Activated naive CD8-positive, alpha-beta T cell treated with anti-CD3 and anti-CD28 coated beads, Interleukin-2, amount 50 U/mL, for 24 hours (primary cell): ENCODE data around the gene GBA3.

ENCODE experiments used
- ATAC-seq: fragments of 150-1000 bp; cut with Tn5 transposase; one replicate; pipeline ENCODE4 v1.10.0; 2021
- DNase-seq: peaks from one replicate; pipeline ENCODE4 v3.0.0; 2021
- H3K27ac Mint-ChIP-seq: one replicate; pipeline ENCODE4 v1.8.0; 2021; ENCODE audit warnings: mild to moderate bottlenecking, mixed read lengths
- H3K27me3 Mint-ChIP-seq: one replicate; pipeline ENCODE4 v1.8.0; 2021; ENCODE audit warnings: mixed read lengths
- H3K36me3 Mint-ChIP-seq: one replicate; pipeline ENCODE4 v1.8.0; 2021; ENCODE audit warnings: low read depth, mixed read lengths
- H3K4me1 Mint-ChIP-seq: one replicate; pipeline ENCODE4 v1.8.0; 2021; ENCODE audit warnings: mixed read lengths
- H3K4me3 Mint-ChIP-seq: one replicate; pipeline ENCODE4 v1.8.0; 2021; ENCODE audit warnings: mild to moderate bottlenecking, moderate library complexity, mixed read lengths
- H3K9me3 Mint-ChIP-seq: one replicate; pipeline ENCODE4 v1.8.0; 2021; ENCODE audit warnings: mixed read lengths

GBA3 gene

DNA sequence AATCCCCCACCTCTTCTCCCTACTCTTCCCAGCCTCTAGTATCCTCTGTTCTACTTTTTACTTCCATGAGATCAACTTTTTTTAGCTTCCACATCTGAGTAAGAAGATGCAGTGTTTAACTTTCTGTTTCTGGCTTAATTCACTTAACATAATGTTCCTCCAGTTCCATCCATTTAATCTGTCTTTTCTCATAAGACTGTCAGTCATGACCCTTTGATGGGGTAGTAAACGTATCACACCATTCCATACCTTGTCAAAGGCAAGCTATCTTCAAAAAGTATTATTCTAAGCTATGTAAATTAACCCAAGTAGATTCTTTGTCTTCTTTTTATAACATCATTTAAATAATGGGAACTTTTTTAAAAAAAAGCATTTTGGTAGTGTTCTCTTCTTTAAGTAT lies 15.0 kb upstream of the GBA3 start:
- H3K4me3 Mint-ChIP-seq = no peak overlapping the region
- peaks cover 42% of the 10 kb centered on the region for H3K4me1 Mint-ChIP-seq

DNA sequence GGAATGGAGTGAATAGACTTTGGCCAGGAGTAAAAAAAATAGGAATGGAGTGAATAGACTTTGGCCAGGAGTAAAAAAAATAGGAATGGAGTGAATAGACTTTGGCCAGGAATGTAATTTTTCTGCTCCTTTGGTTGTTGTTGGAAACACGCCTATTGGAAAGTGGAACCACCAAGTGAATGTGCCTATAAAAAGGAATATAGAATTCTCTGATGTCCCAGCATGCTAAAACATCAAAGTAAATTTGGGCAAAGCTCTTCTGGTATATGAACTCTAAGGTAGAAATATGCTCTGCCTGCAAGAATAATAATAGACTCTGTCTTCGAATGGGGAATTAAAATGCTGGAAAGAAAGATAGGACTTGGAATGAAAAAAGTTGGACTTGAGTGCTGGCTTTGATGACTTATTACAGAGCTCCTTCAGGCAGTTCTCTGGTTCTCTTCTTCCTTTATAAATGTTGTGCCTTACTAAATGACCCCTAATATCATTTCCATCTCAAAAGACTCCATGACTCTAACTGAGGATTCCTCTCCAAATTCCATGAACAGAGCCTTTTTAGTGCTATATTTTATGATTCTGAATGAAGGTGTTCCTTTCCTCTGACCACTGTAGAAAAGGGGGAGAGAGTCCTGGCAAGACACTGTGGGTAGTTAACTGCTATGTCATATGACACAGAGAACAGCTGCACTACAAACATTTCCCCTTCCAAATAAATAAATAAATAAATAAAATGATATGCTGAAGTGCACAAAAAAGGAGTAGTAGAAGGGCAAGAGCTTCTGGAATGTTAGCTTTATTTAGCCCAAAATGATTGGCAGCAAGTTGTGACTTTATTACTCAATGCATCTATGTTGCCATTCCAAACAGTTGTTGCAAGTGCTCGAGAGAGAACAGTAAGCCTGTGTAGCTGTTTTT lies 13.5 kb upstream of the GBA3 start:
- peaks cover 34% of the 10 kb centered on the region for H3K4me1 Mint-ChIP-seq
- ATAC-seq (no peak), DNase-seq (no peak)
- no peaks in the 10 kb centered on the region for H3K9me3 Mint-ChIP-seq
- H3K27ac Mint-ChIP-seq = no peak overlapping the region
- no peaks in the 10 kb centered on the region for H3K36me3 Mint-ChIP-seq
- no peaks in the 10 kb centered on the region for H3K27me3 Mint-ChIP-seq
- H3K4me3 Mint-ChIP-seq = no peak overlapping the region

More for the DNA sequence above, 15.0 kb upstream of the GBA3 start:
- DNase-seq (no peak), ATAC-seq (no peak)
- Mint-ChIP-seq H3K27me3 (no peaks in the 10 kb centered on the region), H3K27ac (no peak overlapping the region), H3K9me3 (no peaks in the 10 kb centered on the region), H3K36me3 (no peaks in the 10 kb centered on the region)

DNA sequence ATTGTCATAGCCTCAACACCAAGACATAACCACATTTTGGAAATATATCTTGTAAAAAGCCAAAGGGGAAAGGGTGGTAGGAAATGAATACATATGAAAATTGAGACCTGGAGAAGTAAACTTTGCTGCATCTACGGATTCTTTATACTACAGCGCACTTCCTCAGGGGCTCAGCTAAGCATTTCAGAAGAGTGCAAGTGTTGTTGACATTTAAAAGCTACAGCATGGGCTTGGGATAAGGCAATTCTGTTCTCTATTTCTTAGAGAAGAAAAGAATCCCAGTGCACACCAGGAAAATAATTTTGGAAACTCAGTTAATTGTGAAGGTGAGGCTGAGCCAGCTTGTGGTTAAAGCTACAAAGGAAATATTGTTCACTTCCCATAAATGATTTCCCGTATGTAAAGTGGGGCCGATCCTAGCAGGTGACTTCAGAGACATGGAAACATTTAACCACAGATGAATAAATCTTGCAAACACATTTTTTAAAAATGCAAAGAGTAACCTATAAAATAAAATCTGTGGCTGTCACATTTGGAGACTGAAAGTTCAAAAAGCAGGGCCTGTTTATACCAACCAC lies 12.6 kb upstream of the GBA3 start:
- no peak for DNase-seq
- no peaks in the 10 kb centered on the region for H3K36me3 Mint-ChIP-seq
- H3K4me3 Mint-ChIP-seq = no peak overlapping the region
- no peak overlapping the region for H3K27ac Mint-ChIP-seq
- ATAC-seq = no peak
- H3K4me1 Mint-ChIP-seq = peaks cover 30% of the 10 kb centered on the region
- H3K9me3 Mint-ChIP-seq = no peaks in the 10 kb centered on the region
- no peaks in the 10 kb centered on the region for H3K27me3 Mint-ChIP-seq

DNA sequence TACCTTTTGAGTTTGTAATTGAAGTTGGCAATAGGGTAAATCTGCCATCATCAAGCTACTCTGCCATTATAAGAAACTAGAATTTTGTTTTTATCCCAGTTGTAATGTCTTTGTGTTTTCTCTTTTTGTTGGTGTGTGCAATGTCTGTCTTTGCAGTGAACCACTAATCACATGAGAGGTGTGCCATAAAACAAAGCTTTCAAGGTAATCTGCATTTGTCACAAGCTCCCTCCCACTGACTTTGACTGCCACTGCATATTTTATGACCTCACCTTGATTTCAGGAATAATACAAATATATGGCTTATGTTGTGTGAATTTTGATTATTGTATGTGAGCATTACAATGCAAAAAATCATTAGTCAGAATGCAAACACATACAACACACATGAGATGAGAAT lies 9.0 kb upstream of the GBA3 start:
- Mint-ChIP-seq H3K27me3 (no peaks in the 10 kb centered on the region), H3K36me3 (no peaks in the 10 kb centered on the region), H3K9me3 (no peaks in the 10 kb centered on the region), H3K4me3 (no peak overlapping the region), H3K27ac (no peak overlapping the region), H3K4me1 (peaks cover 10% of the 10 kb centered on the region)
- ATAC-seq = no peak
- no peak for DNase-seq

DNA sequence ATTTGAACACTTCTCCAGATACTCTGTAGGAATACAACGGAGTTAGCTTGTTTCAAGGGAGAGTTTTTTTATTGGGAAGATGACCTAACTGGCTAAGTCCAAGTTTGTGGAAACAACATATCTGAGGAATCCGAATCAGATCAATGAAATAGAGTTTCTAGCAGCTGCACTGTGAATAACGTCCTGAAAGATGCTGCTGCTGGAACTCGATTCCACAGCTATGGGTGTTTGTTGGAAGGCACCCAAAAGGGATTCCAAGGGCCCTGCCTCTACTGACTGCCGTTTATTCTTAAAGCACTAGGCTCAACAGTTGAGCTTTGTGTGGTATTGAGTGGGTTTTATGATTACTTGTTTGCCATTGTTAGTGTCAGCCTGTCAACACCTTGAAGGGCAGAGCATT lies 6.6 kb upstream of the GBA3 start:
- peaks cover 5% of the 10 kb centered on the region for H3K4me1 Mint-ChIP-seq
- no peak for ATAC-seq
- H3K27me3 Mint-ChIP-seq = no peaks in the 10 kb centered on the region
- H3K4me3 Mint-ChIP-seq = no peak overlapping the region
- H3K27ac Mint-ChIP-seq = no peak overlapping the region
- no peak for DNase-seq
- H3K9me3 Mint-ChIP-seq = no peaks in the 10 kb centered on the region
- no peaks in the 10 kb centered on the region for H3K36me3 Mint-ChIP-seq

DNA sequence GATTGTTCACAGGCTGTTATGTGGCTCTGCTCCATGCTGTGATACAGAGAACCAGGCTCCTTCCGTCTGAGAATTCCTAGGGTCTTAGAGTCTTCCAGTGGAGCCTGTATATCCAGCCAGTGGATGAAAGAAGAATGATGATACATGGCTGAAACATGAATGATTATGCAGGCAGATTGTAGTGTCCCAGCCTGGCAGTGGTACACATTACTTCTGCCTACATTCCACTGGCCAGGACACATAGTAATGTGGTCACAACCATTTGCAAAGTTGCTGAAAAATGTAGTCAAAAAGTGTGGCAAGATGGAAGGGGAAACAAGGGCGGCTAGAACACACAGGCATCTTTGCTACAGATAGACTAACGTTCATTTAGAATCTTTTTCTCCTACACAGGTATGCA lies 4.5 kb upstream of the GBA3 start:
- no peak overlapping the region for H3K27ac Mint-ChIP-seq
- H3K27me3 Mint-ChIP-seq = no peaks in the 10 kb centered on the region
- DNase-seq (no peak), ATAC-seq (no peak)
- no peak overlapping the region for H3K4me3 Mint-ChIP-seq
- H3K9me3 Mint-ChIP-seq = no peaks in the 10 kb centered on the region
- H3K4me1 Mint-ChIP-seq = peaks cover 5% of the 10 kb centered on the region
- H3K36me3 Mint-ChIP-seq = no peaks in the 10 kb centered on the region

DNA sequence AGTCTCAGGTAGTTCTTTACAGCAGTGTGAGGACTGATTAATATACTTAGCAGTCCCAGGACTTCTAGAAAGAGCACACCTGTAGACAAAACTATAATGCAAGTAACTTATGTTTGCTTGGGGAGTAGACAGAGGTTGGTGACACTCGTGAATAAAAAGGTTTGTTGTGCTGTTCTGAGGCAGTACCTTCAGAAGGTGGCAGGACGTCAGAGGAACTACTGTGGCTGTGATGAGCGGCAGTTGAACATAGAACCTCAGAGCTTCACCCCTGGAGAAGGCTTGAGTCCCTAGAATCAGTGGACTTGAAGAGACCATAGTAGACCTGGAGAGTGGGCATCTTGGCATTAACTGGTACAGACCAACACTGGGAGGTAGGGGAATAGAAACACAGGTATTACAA lies 3.3 kb upstream of the GBA3 start:
- Mint-ChIP-seq H3K4me3 (no peak overlapping the region), H3K9me3 (no peaks in the 10 kb centered on the region)

DNA sequence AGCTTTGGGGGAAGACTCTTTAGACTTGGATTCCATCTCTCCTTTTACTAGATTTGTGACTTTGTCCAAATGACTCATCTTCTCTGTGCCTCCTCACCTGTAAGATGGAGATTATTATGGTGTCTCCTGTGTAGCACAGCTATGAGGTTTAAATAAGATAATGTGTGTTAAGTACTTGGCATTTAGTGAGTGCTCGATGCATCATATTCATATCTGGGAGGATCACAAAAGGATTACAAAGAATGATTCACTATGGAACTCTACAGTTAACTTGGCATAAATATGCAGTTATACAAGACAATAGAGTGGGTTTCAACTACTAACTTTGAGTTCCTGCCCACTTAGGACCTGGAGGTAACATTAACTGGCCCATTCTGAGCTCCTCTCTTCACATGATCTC lies 2.3 kb downstream of the GBA3 start:
- H3K27ac Mint-ChIP-seq = no peak overlapping the region
- H3K36me3 Mint-ChIP-seq = no peaks in the 10 kb centered on the region
- DNase-seq = no peak
- no peak for ATAC-seq
- H3K9me3 Mint-ChIP-seq = peaks cover 3% of the 10 kb centered on the region
- H3K4me1 Mint-ChIP-seq = no peaks in the 10 kb centered on the region
- H3K4me3 Mint-ChIP-seq = no peak overlapping the region
- H3K27me3 Mint-ChIP-seq = no peaks in the 10 kb centered on the region

More for the DNA sequence above, 3.3 kb upstream of the GBA3 start:
- H3K4me1 Mint-ChIP-seq = peaks cover 5% of the 10 kb centered on the region
- no peak overlapping the region for H3K27ac Mint-ChIP-seq
- H3K27me3 Mint-ChIP-seq = no peaks in the 10 kb centered on the region
- ATAC-seq (no peak), DNase-seq (no peak)
- H3K36me3 Mint-ChIP-seq = no peaks in the 10 kb centered on the region

DNA sequence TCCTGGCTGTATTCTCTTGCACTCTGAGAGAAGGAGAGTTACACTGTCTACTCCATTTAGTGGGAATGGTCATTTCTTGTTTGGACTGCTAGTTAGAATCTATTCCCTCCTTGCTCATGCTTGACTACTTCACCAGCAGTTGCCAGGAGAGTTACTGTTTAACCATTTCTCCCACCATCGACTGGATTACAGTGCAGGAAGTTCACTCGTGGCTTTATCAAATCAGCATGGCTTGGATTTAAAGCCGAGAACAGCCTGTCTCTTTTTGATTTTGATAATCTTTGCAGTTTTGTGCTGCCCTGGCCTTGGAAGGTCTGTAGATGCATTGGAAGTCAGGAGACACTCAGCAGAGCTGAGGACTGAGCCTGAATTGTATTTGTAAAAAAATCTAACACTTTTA lies 3.2 kb downstream of the GBA3 start:
- Mint-ChIP-seq H3K27me3 (no peaks in the 10 kb centered on the region), H3K4me3 (no peak overlapping the region), H3K36me3 (no peaks in the 10 kb centered on the region), H3K4me1 (no peaks in the 10 kb centered on the region), H3K9me3 (peaks cover 12% of the 10 kb centered on the region), H3K27ac (no peak overlapping the region)
- DNase-seq = no peak
- ATAC-seq = no peak

DNA sequence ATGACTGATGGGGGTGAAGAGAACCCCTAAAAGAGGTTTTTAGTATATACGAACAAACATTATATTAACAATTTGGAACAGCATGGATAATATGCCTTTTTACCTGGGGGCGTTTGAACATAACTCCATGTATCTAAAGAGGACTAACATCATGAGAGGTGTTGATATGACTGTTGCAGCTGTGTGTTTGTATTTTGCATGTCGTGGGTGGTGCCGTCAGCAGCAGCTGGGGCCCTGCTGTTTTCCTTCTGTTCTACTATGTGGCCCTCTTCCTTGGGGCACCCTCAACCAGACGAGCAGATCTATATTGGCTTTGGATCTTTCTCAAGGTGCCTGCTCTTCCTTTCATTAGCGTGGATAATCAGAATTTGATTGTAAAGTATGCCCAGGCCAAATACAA lies 11.2 kb downstream of the GBA3 start:
- Mint-ChIP-seq H3K27ac (no peak overlapping the region), H3K36me3 (no peaks in the 10 kb centered on the region), H3K4me1 (peaks cover 2% of the 10 kb centered on the region), H3K27me3 (peaks cover 2% of the 10 kb centered on the region), H3K9me3 (peaks cover 18% of the 10 kb centered on the region), H3K4me3 (no peak overlapping the region)
- ATAC-seq (no peak), DNase-seq (no peak)

DNA sequence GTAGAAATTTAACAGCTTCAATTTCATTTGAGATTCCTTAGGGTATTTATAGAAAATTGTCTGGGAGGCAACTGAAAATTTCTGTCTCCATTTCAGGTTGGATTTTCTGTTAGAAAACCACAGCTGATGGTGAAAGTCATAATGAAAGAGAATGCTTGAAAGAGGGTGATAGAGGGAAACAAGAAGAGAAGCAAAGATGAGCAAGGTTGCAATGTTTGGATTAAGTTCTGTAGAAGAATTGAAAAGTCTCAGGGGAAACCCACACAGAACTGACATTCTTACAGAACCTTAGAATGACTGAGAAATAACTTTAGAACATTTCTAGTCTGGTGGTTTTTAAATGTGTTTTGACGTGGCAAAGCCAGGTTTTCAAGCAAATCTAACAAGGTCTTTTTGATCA lies 14.7 kb downstream of the GBA3 start:
- Mint-ChIP-seq H3K27me3 (peaks cover 4% of the 10 kb centered on the region), H3K27ac (no peak overlapping the region), H3K4me3 (no peak overlapping the region), H3K9me3 (no peaks in the 10 kb centered on the region), H3K36me3 (no peaks in the 10 kb centered on the region), H3K4me1 (peaks cover 2% of the 10 kb centered on the region)
- DNase-seq (no peak), ATAC-seq (no peak)

DNA sequence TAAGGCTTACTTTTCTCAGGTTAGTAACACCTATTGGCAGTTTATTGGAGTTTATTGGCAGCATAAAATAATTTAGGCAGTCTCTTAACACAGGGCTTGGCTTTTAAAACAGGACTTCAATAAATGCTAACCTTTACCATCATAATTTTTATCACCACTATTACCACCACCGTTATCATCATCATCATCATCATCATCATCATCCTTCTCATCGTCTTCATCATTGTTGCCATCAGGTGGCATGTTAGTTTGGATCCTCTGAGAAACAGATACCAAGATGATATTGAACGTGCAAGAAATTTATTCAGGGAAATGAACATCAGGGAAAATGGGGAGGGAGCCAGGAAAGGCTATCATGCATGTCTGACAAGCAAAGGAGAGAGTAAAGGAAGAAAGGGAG lies 16.2 kb downstream of the GBA3 start:
- Mint-ChIP-seq H3K36me3 (no peaks in the 10 kb centered on the region), H3K4me1 (peaks cover 2% of the 10 kb centered on the region), H3K4me3 (no peak overlapping the region), H3K27ac (no peak overlapping the region), H3K9me3 (no peaks in the 10 kb centered on the region), H3K27me3 (peaks cover 4% of the 10 kb centered on the region)
- ATAC-seq = no peak
- DNase-seq = no peak

DNA sequence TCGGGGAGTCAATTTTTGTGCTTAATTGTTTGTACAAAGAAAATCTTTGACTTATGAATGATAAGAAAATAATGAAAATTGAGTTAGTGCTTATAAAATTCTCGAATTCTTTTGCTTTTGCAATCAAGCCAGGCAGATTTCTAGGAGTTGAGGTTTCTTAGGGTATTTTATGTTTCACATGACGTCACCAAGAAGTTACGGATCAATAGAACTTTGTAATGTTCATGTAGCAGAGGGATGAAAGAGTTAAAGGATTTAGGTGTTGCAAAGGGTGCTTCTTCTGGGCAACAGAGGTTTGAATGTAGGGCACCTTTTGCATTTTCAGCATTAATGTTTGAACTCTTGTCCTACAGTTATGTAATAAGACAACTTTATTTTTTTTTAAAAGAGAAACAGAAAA lies 19.4 kb downstream of the GBA3 start:
- H3K4me1 Mint-ChIP-seq = peaks cover 2% of the 10 kb centered on the region
- no peak overlapping the region for H3K27ac Mint-ChIP-seq
- no peak overlapping the region for H3K4me3 Mint-ChIP-seq
- H3K9me3 Mint-ChIP-seq = peaks cover 4% of the 10 kb centered on the region
- DNase-seq (no peak), ATAC-seq (no peak)
- peaks cover 4% of the 10 kb centered on the region for H3K27me3 Mint-ChIP-seq
- no peaks in the 10 kb centered on the region for H3K36me3 Mint-ChIP-seq

DNA sequence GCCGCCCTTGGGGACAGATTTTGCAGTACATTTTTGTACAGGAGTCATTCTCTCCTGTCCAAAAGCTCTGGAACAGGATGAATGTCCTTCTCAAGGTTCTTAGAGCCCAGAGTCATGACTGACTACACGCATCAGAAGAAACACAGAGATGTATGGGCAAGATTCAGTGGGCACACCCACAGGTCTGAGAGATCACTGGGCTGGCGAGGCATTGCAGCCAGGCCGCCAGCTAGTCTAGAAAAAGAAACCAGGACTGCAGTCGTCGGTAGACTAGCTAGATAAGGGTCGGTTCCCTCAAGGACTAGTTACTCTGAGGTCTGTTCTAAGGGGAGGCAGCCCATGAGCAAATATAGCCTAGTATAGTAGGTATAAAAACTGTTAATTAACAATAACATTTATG lies 19.8 kb downstream of the GBA3 start:
- no peak for ATAC-seq
- Mint-ChIP-seq H3K9me3 (peaks cover 4% of the 10 kb centered on the region), H3K4me1 (no peaks in the 10 kb centered on the region), H3K4me3 (no peak overlapping the region), H3K27ac (no peak overlapping the region), H3K27me3 (peaks cover 4% of the 10 kb centered on the region), H3K36me3 (no peaks in the 10 kb centered on the region)
- no peak for DNase-seq

DNA sequence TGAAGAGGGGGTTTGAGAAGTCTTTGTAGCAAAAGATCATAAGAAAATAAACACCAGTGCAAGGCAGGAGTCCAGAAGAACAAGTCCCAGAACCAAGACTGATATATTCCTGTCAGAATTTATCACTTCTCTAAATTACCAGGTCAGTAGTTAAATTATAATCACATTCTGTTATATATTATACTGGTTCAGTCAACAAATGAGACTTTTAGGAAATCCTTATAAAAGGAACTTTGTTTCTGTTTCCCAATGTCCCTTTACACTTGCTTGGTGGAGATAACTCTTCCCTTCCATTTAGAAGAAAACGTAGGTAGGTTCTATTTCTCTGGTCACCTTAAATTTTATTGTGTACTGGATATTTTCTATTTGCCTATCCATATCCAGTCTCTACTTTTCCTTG lies 21.1 kb downstream of the GBA3 start:
- ATAC-seq (no peak), DNase-seq (no peak)
- Mint-ChIP-seq H3K4me3 (no peak overlapping the region), H3K36me3 (no peaks in the 10 kb centered on the region), H3K9me3 (peaks cover 4% of the 10 kb centered on the region), H3K27me3 (peaks cover 4% of the 10 kb centered on the region), H3K4me1 (no peaks in the 10 kb centered on the region), H3K27ac (no peak overlapping the region)
